ENCODE measurements around the gene TTLL1.
"Not testable (repeated sequence)": the region's sequence is repeated elsewhere in the genome, so short reads cannot be mapped to it uniquely, and the experiment has no call there.

TTLL1 gene

DNA sequence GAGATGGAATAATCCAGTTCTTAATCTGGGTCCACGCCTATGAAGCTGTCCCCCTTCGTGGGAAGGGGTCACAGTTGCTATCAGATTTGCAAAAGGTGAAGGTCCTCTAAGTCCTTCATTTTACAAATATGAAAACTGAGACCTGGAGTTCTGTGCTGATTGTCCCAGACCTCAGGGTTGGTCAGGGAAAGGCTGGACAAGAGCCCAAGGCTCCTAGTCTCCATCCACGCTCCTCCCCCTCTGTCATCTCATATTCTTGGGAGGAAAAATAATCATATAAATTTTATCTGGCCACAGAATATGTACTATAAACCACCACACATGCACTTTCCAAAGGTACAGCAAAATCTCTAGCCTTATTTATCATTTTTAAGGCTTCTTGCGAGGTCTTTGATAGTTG, 79.7 kb downstream of the TTLL1 start:
- no peak for DNase-seq

DNA sequence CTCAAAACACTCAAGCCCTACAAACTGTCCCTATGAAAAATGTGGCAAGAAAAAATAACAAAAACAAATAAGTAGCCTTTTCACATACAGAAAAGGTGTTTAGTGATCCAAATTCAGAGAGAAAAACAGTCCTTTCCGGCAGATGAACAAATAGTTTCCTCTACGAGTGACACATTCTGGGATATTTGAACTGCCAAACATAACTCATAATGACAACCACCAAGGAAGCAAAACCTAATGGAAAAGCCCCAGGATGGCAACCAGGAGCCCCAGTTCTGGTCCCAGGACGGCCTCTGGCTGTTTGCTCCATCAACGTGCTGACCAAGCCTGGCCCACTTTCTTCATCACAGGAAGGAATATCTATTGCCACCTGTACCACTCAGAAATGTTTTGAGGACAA, 80.3 kb downstream of the TTLL1 start:
- DNase-seq = no peak

DNA sequence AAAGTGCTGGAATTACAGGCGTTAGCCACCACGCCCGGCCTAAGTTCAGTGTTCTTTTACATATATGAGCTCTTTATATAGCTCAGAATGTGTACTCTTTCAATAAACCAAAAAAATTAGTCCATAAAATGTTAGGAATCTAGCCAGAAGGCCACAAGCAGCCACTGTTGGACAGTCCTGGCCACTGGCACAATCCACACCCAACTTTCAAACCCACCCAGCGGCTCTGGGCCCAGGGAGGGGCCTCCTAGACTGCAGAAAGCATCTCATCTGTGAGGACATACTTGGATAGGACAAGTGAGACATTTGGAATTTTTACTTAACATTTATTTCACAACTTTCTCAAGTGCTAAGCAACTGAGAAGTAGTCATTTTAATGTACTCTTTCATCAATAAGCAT, 80.7 kb downstream of the TTLL1 start:
- DNase-seq = no peak

DNA sequence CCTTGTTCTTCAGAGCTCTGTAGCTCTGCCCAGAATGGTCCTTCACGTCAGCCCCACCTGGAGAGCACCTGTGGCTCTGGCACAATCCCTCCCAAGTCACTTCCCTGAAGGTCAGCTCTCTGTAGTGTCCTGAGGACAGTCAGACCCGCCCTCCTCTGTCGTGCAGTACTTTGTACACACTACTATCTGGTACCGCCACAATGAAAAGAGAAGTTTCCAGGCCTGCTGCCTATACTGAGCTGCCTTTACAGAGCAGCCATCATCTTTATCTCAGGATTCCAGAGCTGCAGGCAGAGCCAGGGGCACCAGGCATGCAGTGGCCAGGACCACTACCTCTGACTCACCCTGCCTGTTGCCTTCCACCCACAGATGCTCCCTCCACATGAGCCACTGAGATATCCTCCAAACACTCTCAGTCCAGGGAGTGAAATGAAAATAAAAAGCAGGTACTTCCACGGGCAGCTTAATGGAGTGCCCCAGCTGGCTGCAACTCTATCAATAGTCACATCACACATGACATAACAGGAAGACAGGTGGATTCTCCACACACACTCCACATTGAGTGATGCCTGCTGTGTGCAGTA, 81.6 kb downstream of the TTLL1 start:
- DNase-seq = no peak

DNA sequence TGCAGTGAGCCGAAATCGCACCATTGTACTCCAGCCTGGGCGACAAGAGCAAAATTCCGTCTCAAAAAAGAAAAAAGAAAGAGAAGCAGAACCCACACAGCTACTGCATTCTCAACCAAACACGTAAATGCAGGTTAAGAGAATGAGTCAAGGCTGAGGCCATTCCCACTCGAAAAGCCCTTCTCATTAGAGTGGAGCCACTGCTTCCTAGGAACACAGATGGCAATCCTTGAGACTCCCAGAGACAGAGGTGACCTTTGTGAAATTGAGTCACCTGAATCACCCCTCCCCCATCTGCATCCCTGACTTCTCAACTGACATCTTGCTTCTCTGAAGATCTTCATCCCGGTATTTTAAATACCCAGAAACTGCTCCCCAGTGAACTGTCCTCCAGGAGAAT, 82.4 kb downstream of the TTLL1 start:
- no peak for DNase-seq

DNA sequence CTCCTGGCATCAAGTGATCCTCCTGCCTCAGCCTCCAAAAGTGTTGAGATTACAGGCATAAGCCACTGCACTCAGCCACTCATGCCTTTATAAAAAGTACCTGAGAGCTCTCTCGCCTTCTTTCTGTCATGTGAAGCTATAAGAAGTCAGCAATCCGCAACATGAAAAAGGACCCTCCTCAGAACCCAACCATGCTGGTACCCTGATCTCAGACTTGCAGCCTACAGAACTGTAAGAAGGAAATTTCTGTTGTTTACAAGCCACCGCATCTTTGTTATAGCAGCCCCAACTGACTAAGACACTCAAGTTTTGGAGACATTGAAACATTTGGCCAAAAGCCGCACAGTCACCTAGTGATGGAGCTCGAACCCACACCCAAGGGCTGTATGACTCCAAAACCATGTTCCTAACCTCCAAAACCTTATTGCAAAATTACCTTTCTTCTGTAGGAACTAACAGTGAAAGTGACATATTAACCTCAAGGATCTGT, 83.1 kb downstream of the TTLL1 start:
- no peak for DNase-seq

DNA sequence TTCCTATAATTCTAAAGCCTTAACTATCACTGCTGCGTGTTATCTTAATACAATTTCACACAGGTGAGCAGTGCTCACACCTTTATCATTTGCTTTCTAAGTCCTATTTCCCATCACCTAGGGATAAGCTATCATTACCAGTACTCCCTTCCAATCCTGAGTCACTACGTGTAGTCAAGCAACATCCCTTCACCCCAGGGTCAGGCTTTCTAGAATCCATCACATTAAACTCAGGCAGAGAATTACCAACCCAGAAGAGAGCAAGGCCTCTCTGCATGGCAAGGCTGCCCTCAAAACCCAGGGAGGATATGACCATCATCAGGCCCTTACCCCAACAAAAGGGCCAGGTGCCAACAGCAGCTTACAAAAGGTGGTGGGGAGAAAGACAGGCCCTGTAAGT, 84.1 kb downstream of the TTLL1 start:
- DNase-seq = no peak

DNA sequence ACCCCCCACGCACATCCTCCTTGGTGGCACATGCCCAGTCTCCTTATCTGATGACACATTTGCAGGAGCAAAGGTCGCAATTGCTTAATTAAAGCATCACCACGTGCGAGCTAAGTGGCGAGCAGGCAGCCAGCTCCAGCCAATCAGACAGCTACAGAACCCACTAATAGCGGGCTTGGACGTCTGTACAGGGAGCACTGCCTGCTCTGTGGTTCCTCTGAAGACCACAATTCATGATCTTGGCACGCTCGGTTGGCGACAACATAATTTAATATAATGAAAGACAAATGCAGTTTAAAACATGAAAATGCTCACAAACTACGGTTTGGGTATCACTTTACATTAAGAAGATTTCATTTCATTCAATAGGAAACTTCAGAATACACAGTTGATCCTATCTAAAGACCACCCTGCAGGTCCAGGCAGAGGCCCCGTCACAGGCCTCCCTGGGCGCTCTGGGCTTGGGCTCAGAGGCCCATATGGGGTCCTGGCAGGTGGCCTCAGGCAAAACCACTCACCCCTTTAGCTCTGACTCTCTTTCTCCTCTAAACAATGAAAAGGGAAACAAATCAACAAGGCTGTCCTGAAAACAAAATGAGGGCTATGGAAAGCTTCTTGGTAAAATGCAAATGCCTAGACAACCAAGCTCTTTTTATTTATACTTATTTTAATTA, 84.7 kb downstream of the TTLL1 start:
- DNase-seq = no peak

DNA sequence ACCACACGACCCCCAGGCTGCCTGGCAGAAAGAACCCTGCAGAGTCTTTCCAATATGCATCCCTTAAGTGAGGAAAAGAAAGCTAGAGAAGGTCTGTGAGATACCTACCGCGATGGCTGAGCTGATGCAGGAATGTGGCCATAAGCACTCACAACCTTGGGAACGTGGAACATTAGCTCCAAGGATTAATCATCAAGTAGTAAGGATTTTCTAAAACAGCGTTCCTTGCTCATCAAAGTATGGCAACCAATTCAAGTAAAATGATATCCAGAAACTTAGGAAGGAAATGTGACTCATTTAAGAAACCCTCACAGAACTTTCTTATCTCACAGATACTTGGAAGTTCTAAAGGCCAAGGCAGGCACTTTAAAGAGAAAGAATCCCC, 87.0 kb downstream of the TTLL1 start:
- no peak for DNase-seq

DNA sequence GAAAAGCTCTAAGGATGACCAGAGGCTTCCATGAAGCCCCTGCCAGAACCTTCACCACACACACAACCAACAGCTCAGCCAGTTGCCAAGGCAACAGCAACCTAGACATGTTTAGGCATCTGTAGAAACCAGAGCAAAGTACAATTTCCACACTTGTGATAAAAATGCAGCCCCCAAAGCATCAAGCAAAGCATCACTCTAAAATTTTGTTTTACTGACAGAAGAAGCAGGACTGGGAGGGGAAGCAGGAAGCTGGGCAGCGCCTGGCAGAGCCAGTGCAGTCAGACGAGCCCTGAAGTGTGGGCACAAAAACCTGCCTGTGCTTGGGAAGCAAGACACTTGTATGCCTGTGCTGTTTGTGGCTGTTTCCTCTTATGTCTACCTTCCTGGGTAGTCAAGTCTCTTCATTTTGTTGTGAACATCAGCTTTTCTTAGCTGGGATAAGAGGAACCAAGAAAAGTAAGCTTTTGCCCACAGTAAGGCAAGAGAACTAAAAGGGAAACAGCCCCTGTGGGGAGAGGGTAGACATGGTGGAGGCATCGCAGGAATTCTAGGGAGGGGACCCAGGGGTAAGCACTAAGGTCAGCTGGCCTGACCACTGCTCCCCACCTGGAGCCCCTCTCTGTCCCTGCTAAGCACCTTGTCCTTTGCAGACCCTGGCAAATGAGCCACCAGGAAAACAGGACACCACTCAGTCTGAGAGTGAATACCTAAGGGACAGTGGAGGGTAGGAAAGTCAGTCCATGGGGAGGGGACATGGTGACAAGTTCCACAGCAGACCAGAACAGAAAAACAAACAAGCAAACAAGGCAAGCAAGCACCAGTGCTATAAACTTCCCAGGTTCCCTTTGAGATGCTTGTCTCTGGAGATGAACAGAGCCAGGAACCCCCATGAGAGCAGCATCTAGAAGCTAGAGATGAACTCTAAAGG, 87.7 kb downstream of the TTLL1 start:
- no peak for DNase-seq

DNA sequence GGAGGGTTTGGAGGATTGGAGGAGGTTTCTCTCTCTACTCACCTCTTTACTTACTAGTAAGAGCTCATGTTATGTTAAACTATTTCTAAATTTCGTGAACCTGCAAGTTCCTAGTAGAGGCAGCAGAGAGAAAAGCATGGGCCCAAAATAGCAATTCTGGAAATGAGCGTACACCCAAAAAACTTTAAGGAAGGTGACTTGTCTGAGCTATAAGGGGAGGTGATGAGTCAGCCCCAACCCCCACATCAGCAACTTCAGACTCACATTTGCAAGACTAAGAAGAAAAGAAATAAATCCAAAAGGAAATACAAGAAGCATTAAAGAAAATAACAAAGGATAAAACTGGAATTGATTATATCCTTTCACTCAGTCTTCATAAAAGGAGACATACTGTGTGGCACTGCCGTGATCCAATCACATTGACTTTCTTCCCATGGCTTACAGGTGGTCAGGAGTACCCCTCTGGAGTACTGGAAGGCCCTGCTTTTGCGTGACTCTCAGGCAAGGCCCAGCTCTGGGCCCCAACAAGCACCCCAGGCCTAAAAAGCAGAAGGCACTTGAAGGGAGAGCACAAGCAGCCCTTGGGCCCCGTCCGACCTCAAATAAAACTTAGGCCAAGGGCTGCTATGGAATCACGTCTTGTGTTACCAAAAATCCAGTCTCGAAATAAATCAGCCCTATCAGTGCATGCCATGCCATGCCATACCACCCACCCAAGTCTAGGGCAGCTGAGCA, 88.6 kb downstream of the TTLL1 start:
- no peak for DNase-seq

DNA sequence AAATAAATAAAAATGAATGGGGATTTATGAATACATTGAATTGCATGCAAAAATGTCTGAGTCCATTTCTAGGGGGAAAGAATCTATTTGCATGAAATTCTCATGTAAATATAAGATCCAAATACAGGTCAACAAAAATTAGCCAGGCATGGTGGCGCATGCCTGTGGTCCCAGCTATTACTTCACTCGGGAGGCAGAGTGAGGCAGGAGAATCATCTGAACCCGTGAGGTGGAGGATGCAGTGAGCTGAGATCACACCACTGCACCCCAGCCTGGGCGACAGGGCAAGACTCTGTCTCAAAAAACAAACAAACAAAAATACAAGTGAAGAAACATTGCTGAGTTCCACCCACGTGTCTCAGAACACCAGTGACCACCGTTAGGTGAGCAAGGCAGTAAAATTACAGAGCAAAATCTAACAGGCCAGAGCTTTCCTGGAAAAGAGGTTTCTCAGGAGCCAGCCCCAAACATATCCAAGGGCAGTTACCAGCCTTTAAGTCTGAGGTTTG, 91.6 kb downstream of the TTLL1 start:
- no peak for DNase-seq

DNA sequence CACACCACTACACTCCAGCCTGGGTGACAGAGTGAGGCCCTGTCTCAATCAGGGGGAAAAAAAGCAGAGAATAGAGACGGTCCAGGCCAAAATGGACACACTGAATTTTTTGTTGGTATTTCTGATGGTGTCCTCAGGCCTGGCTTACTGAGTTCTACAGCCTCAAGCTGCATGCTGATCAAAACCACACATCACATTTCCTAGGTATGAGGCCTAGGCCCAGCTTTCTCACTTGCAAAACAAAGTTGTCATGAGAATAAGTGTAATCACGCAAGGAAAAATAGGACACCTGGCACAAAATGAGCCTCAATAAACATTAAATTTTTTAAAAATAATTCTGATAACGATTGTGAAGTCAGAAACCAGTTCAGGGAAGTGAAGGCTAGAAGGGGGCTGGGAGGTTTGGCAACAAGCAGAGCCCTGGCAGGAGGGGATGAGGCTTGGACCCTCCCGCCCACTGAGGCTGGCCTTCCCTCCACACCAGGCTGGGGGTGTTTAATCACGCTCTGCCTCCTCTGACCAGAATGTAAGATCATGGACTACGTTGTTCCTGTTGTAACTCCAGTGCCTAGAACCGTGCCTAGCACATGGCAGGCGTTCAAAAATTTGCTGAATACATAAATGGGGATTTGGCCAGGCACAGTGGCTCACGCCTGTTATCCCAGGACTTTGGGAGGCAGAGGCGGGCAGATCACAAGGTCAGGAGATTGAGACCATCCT, 92.4 kb downstream of the TTLL1 start:
- DNase-seq = no peak

DNA sequence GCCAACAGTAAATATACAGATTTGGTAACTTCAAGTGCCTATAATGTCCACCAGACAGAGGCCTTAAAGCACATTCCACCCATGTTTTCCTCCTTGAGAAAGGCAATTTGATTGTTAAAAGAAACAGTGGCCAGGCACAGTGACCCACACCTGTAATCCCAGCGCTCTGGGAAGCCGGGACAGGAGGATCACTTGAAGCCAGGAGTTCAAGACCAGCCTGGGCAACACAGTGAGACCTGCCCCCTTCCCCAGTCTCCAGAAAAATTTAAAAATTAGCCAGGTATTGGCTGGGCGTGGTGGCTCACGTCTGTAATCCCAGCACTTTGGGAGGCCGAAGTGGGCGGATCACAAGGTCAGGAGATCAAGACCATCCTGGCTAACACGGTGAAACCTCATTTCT, 93.5 kb downstream of the TTLL1 start:
- not testable (repeated sequence) for DNase-seq

DNA sequence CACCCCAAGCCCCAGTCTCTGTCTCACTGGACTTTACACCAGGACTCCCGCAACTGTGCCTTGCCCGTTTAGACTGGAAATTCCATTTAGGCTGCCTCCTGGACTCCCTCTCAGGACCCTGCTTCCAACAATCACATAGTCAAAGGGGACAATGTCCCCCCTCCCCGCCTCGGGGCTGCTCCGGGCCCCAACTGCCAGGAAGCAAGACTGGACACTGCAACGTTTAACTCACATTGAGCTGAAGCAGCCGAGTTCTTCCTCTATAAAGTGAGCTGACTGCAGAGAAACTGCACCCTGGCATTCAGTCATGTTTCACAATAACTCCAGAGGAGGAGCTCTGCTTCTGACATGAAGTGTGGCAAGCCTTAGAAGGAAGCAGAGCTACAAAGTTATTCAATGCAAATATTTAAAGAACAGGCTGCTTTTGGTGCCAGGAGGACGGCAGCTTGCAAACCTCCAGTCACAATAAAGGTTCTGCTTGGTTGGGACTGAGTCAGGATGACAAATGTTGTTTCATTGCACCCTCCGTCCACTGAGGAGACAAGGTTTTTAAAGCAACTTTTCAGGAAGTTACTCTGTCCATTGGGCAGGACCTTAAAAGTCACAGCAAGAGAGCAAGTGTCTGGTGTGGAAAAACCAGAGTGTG, 94.2 kb downstream of the TTLL1 start:
- DNase-seq = no peak

DNA sequence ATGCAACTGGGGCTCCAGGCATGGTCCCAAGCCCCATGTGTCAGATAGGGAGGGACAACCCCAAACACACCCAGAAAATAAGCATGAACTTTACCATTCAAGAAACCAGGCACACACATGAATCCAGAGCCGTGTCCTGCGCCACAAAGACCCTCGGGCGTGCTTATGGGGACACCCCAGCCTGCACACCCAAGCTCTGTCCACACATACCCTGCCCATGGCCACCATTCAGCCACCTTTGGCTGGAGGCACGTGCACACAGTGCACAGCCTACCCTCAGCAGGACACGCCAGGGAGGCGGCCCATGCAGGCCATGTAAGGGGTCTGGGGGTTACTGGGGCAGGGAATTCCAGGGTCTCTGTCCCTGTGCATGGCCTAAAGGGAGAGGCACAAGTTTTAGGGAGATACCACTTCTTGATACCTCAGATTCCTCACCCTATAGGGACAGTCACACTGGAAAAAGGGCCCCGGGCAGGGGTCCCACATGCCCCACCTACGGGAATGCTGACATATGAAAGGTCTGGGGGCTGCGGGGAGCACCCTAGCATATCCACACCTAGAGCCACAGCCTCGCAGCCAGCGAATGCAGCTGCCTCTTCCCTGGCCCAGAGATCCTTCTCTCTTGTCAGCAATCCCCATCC, 94.8 kb downstream of the TTLL1 start:
- no peak for DNase-seq

DNA sequence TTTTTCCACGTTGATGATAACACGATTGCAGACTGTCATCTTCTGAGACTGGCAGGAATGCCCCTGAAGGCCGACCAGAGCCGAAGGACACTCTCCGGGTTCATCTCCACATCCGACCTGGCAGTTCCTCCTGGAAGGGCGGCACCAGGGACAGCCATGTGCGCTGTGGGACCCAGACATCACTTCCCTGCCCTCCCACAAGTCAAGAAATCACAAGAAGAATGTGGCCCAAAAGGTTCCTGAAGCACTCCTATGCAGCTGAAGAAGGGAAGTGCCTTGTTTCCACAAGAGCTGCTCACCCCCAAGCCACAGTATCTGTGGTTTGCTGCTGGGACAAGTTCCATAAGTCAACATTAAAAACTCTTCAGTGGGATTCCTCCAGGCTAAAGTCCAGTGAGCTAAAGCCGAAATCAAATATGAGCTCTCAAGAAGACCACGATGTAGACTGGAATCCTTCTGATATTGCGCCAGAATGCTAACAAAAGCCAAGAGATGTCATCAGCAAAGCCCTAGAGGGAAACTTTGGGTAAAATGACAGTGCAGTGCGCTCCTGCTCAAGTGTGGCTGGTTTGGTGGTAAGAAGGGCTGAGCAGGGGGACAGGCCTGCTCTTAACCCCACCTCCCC, 95.4 kb downstream of the TTLL1 start:
- DNase-seq = no peak

DNA sequence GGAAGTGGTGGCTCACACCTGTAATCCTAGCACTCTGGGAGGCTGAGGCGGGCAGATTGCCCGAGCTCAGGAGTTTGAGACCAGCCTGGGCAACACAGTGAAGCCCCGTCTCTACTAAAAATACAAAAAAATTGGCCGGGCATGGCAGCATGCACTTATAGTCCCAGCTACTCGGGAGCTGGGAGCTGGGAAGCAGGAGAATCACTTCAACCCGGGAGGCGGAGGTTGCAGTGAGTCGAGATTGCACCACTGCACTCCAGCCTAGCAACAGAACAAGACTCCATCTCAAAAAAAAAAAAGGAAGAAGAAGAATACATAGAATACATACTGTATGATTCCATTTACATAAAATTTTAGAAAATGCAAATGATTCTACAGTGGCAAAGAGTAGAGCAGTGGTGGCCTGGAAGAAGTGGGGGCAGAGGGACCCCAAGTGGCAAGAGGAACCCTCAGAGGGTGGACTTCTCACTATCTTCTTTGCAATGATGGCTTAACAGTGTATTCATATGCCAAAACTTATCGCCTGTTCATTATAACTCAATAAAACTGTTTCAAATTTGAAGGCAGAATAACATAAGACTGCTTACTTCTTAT, 96.2 kb downstream of the TTLL1 start:
- no peak for DNase-seq

DNA sequence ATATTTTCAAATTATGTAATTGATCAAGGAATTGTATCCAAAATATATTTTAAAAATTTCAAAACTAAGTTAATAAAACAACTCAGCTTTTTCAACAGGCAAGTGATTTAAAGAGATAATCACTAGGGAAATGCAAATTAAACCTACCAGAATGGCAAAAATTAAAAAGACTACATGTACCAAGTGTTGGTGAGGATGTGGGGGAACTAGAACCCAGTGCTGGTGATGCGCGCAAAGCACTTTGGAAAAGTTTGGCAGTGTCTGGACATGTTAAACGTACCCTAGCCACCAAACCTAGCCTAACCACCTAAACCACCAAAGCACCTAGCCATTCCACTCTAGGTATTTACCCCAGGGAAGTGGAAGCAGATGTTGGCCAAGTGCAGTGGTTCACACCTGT, 97.1 kb downstream of the TTLL1 start:
- no peak for DNase-seq

DNA sequence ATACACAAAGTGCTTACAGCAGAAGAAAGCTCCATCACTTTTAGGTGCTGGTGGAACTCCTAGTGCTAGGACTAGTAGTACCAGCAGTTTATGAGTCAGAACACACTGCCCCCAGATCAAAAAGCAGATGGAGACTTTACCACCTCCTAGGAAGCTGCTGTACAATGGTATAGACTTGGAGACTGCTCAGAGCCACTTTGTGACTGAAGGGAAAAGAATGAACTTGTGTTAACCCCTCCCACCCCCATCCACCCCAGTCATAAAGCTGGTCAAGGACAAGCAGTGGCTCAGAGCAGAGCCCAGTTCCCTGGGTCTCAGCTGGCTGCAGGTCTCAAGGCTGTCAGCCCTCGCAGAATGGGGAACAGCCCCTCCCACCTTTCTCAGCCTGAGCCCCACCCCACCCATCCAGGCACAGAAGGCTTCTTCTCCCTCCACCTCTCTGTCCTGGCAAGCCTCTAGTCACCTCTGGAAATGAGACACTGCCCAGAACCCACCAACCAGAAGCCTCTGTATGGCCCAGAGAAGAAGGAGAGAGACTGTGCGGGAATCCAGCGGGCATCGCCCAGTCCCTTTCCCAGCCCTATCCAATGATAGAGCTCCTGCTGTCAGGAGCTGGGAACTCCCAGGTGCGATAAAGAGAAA, 98.1 kb downstream of the TTLL1 start:
- DNase-seq = no peak
